ENCODE data around the gene ARMH3. TPM values are rescaled to one million over a fixed set of nuclear protein-coding genes. Genes with fewer than 3 reads are reported as not detected.
A peak's percentile ranks its signal among the peaks of the same experiment; 100 is the strongest.

Gene ARMH3
- total RNA-seq, 1 experiment from 2014 or later: 12.6 TPM

DNA sequence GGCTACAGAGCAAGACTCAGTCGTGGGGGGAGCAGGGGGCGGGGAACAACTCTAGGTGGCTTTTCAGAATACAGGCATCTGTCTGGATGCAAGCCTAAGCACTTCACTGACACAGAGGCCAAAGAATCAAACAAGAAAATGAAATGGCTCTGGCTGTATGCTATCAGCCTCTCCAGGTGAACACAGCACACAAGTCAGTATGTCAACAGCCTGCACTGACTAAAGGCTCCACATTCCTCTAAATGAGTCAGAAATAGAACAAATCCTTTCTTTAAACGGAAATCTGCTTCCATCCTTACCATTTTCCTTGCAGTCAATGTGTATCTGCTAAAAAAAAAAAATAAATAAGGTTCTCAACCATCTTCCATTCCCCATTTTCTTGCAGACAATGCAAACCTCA, 88.3 kb downstream of the ARMH3 start:
- DNase-seq: no peak
- Histone ChIP-seq H3K27me3 (no peaks in the 10 kb centered on the region), H3K36me3 (peaks cover 14% of the 10 kb centered on the region), H3K4me3 (no peak overlapping the region), H3K9me3 (no peaks in the 10 kb centered on the region)

DNA sequence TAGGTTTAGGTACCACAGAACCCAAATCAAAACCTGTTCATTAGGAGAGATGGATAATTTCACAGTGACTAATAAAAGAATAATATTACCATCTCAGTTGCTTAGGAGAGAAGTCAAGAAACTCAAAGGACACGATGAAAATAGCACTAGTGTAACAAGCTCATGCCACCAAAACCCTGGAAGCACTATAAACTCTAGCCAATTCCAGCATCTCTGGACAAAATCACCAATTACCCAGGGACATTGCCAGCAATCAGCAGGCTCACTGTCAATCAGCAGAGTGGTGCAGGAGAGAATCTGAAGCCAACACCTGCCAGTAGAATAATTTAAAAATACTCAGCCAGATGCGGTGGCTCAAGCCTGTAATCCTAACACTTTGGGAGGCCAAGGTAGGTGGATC, 88.9 kb downstream of the ARMH3 start:
- DNase-seq: no peak
- H3K27me3 ChIP-seq: no peaks in the 10 kb centered on the region
- peaks cover 13% of the 10 kb centered on the region for H3K36me3 ChIP-seq
- no peak overlapping the region for H3K4me3 ChIP-seq
- no peaks in the 10 kb centered on the region for H3K9me3 ChIP-seq

DNA sequence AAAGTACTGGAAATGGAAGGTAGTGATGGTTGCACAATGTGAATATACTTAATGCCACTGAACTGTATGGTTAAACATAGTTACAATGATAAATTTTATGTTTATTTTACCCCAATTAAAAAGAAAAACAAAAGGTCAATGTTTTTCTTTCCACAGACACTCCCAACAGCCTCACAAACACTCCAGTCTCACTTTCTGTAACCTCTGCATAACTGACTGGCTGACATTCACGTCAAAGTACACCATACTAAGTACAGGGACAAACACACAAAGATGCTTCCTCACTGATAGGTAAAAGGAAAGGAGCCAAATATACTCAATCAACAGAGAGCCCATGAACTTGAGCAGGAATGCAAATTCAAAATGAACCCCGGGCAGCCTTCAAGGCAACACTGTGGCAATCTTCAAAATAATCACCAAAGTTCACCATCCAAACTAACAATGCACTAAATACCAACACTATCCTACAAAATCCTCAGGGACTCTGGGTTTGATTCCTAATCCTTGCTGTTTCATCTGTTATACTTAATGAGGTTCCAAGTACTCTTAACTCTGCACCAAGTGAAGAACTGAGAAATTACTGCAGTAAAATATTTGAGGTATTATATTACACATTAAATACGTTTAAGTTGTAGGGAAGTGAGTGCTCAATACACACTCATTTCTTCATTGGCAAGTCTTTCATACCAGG, 90.8 kb downstream of the ARMH3 start:
- Histone ChIP-seq H3K27me3 (no peaks in the 10 kb centered on the region), H3K36me3 (peaks cover 10% of the 10 kb centered on the region), H3K4me3 (no peak overlapping the region), H3K9me3 (no peaks in the 10 kb centered on the region)
- no peak for DNase-seq

DNA sequence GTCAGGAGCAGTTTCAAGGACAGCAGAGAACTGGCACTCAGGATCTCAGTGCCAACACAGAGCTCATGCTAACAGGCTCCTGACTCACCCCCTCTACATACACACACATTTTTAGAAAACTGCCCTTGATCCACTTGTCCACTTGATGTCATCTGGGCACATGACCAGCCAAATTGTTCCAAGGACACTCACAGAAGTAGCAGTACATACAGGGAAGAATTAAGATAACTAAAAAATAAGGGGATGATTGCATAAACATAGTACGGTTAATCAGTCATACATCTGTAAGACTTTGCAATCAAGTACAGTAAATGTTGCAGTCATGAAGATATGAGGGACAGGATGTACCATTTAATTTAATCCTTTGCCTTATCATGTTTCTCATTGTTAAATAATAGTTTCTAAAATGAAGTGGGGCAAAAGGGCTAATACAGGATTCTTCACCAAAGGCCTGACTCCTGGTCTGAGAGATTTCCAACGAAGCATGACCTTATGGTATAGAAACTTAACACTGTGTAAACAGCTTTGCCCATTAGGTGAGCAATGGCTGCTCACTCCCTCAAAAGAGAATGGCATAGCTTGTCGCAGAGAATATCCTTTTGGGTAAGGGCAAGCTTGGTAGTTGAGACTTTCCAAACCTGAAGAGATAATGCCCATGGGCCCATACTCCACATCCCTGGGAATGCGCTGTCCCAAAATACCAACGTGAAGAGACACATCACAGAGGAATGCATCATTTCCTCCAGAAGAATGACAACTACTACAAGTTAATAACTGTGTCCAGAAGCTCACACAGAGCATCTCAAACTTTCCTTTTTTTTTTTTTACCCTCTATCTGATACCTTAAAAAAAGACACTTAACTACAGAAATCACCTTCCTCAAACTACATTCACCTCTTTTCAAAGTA, 94.1 kb downstream of the ARMH3 start:
- Histone ChIP-seq H3K36me3 (peaks cover 2% of the 10 kb centered on the region; the same call in 1 of the 2 replicates), H3K27me3 (no peaks in the 10 kb centered on the region), H3K9me3 (no peaks in the 10 kb centered on the region), H3K4me3 (no peak overlapping the region)
- DNase-seq: peak; percentile 54

DNA sequence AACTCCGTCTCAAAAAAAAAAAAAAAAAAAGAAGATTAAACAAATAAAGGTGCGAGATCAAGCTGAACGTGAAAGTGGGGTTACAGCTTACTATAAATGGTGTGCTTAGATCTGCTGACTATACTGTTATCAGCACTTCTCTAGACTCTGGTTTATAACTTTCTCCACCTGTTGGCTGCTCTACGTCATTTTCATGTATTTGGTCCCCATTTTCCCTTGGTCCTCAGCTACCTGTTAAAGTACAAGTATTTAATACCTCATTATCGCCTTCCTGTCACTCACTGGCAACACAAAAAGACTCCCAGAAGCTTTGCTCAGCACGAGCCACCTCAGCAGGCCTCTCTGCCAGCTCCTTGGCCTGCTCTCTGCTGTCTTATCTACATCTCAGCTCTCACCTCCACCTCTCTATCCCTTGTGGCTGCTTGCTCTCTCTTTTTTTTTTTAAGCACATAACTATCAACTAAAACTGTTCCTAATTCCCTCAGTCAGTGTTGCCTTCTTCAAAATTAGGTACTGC, 95.0 kb downstream of the ARMH3 start:
- no peaks in the 10 kb centered on the region for H3K9me3 ChIP-seq
- DNase-seq: no peak
- no peak overlapping the region for H3K4me3 ChIP-seq
- no peaks in the 10 kb centered on the region for H3K27me3 ChIP-seq
- H3K36me3 ChIP-seq: peaks cover 2% of the 10 kb centered on the region; the same call in 1 of the 2 replicates

DNA sequence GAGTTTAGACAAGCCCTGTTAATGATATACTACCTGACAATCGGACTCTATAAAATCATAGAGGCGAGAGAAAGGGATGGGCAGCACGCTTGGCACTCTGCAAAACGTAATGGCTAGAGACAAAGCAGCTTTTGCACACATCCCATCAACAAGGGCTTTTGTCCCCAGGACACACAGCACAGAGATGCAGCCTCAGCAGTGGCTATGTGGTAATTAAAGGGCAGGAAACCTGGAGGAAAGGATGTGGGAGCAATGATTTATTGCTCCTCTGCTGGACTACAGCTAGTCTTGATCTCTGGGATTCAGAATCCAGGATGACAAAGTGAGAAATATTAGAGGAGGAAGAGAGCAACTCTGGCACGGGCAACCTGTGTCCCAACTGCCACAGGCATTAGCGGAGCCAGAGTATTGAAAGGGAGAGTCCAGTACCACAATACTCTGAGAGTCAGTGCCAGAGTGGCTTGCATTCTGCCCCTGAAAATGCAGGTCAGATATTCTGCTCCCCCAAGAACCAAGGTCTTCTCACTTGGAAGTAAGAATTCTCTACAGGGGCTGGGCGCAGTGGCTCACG, 96.5 kb downstream of the ARMH3 start:
- Histone ChIP-seq H3K4me3 (no peak overlapping the region), H3K36me3 (peaks cover 7% of the 10 kb centered on the region), H3K27me3 (no peaks in the 10 kb centered on the region), H3K9me3 (no peaks in the 10 kb centered on the region)
- DNase-seq: no peak

DNA sequence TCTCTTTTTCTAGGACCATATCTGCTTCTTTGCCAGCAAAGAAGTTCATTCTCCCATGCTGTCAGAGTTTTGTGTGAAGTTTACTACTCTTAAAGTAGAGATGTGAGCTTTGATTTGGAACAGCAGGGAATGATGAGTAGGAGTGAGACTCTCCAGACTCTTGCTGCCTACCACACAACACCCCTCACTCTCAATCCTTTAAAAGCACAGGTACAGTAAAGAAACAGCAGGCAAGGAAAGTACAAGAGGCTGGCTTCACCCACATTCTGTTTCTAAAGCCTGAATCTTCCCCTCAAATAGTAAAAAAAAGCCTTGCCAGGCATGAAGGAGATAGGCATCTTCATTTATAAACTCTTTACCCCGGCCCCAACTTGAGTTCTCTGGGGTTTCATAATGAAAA, 97.3 kb downstream of the ARMH3 start:
- Histone ChIP-seq H3K4me3 (no peak overlapping the region), H3K9me3 (no peaks in the 10 kb centered on the region), H3K36me3 (peaks cover 14% of the 10 kb centered on the region), H3K27me3 (no peaks in the 10 kb centered on the region)
- no peak for DNase-seq

DNA sequence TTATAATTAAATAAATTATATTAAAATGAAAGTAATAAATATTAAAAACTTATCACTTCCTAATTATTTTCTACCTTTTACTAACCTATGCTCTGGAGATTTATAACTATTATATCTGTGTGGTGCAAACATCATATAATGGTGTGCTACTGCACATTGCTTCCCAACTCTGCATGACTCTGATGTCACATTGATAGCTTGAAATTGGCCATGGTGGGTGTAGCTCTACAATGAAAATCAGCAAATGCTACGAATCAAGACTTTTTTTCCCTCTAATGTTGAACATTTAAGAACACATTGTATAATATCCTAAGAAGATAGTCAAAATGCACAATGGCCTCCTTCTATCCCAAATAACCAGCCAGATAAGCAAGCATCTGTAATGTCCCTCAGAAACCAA, 99.1 kb downstream of the ARMH3 start:
- Histone ChIP-seq H3K27me3 (no peaks in the 10 kb centered on the region), H3K9me3 (no peaks in the 10 kb centered on the region), H3K4me3 (no peak overlapping the region)

DNA sequence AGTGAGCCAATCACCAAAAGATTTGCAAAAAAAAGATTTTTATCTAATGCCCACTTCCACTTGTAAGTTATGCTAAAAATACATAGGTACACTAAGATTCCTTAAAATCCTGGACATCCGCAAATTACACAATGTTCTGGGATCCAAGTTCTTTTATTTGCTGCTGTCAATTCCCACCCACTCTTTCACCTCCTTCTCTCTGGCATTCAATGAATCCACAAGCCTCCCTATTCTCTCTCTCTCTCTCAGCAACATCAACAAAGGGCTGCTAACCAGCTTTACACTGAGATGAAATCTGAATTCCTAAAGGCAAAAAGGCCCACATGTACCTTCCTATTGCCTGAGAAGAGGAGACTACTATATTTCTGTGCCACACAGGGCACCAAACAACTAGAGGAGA, 99.9 kb downstream of the ARMH3 start:
- DNase-seq: no peak

More for the DNA sequence above, 99.1 kb downstream of the ARMH3 start:
- no peak for DNase-seq
- H3K36me3 ChIP-seq: peaks cover 21% of the 10 kb centered on the region

DNA sequence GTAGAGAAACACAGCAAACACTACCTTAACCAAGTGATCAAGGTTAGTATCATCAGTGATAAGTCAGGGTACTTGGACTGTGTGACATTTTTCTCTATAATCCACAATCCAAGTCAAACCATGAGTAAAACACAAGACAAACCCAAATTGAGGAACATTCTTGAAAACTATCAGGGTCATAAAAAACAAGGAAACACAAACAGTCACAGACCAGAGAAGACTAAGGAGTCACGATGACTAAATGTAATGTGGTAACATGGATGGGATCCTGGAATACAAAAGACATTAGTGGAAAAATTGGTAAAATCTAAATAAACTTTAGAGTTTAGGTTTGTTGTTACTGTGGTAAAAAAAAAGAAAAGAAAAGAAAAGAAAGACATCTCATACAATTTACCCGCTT, 103.8 kb downstream of the ARMH3 start:
- no peaks in the 10 kb centered on the region for H3K27me3 ChIP-seq
- H3K4me3 ChIP-seq: no peak overlapping the region
- peaks cover 6% of the 10 kb centered on the region; the same call in 1 of the 2 replicates for H3K9me3 ChIP-seq
- DNase-seq: no peak
- H3K36me3 ChIP-seq: peaks cover 31% of the 10 kb centered on the region

More for the DNA sequence above, 99.9 kb downstream of the ARMH3 start:
- H3K9me3 ChIP-seq: no peaks in the 10 kb centered on the region
- no peak overlapping the region for H3K4me3 ChIP-seq
- no peaks in the 10 kb centered on the region for H3K27me3 ChIP-seq
- peaks cover 23% of the 10 kb centered on the region for H3K36me3 ChIP-seq

DNA sequence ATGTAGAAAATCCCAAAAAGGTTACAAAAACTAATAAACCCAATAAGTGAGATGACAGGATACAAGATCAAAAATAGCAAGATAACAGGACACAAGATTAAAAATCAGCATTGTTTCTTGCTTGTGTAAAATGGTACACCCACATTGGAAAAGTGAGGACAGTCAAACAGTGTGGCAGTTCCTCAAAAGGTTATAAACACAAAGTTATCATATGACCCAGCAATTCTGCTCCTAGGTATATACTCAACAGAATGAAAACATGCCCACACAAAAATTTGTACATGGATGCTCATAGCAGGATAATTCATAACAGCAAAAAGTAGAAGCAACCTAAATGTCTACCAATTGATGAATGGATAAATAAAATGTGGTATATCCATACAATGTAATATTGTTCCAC, 105.8 kb downstream of the ARMH3 start:
- no peak overlapping the region for H3K4me3 ChIP-seq
- peaks cover 6% of the 10 kb centered on the region; the same call in 1 of the 2 replicates for H3K9me3 ChIP-seq
- H3K36me3 ChIP-seq: peaks cover 29% of the 10 kb centered on the region
- DNase-seq: no peak
- H3K27me3 ChIP-seq: no peaks in the 10 kb centered on the region

DNA sequence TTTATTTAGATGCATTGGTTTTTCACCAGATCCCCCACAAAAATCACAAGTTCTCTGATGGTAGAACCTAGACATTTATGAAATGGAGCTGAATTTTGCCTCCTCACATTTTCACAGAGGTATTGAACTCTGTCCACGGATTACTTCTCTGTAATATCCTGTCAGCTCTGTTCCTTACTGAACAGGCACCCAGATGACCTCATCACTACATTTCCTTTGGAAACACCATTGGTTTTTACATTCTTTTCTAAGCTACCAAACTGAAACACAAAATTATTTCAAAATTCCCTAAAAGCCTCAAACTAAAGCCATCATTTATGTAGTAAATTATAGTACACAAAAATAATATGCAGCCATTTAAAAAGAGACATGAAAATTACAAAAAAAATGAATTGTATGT, 114.1 kb downstream of the ARMH3 start:
- Histone ChIP-seq H3K36me3 (peaks cover 5% of the 10 kb centered on the region; the same call in 1 of the 2 replicates), H3K4me3 (no peak overlapping the region), H3K9me3 (no peaks in the 10 kb centered on the region), H3K27me3 (no peaks in the 10 kb centered on the region)
- no peak for DNase-seq

DNA sequence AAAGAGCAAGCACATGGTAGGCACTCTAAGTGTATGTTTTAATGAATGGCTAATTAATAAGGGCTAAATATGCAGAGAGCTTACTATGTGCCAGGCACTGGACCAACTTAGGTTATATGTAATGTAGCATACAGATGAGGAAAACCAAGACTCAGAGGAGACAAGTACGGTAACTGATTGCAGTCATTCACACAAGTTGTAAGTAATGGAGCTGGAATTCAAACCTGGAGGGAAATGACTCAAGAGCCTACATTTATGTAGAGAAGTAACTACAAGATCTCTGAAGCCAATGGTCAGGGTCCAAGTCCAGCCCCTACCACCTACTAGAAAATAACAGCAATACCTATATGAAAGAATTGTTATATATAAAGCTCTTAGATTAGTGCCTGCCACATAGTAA, 115.1 kb downstream of the ARMH3 start:
- Histone ChIP-seq H3K36me3 (peaks cover 5% of the 10 kb centered on the region; the same call in 1 of the 2 replicates), H3K27me3 (no peaks in the 10 kb centered on the region), H3K9me3 (no peaks in the 10 kb centered on the region), H3K4me3 (no peak overlapping the region)
- DNase-seq: no peak

DNA sequence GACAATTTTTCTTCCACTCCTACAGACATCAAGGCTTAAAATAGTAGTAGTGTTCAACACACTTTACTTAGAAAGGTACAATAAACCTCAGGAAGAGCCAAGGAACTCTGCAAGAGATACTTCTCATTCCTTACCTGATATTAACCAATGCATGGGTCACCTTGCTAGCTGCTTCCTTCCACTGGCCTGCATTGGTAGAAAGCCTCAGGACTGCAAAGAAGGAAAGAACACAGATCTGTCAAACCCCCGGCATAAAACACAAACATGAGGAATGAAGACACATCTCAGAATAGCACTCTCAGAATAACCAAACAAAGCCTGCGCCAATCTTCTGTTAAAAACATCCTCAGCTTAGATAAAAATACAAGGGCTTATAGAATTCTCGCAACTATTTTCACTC, 116.2 kb downstream of the ARMH3 start:
- Histone ChIP-seq H3K27me3 (no peaks in the 10 kb centered on the region), H3K36me3 (peaks cover 5% of the 10 kb centered on the region; the same call in 1 of the 2 replicates), H3K4me3 (no peak overlapping the region), H3K9me3 (no peaks in the 10 kb centered on the region)
- DNase-seq: no peak

DNA sequence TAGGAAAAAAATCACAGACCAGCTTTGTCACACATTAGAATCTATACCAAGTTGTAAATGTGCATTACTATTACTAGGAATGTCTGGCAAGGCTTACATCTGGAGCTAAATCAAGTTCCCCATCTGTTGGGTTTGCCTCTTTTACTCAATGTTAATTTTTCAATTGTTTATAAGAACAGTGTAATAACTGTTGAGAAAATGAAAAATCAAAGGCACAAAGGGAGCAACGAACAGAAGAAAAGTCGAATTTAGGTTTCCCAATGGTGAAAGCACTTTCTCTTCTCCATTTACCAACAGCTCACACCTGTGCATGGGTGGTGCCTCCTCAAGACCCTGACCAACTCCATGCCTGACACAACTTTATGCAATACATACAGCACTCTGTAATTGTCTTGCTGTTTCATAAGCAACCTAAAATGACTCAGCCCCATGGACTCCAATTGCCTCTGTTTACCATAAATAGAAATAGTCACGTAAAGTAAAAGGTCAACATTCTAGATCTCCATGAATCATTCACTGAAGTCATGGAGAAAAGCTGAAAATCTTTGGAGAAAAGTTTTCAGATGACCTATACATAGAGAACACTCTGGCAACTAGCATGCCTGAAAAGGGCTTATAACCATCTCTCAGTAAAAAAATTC, 116.8 kb downstream of the ARMH3 start:
- Histone ChIP-seq H3K27me3 (no peaks in the 10 kb centered on the region), H3K36me3 (peaks cover 5% of the 10 kb centered on the region; the same call in 1 of the 2 replicates), H3K4me3 (no peak overlapping the region), H3K9me3 (no peaks in the 10 kb centered on the region)
- DNase-seq: peak; percentile 52

DNA sequence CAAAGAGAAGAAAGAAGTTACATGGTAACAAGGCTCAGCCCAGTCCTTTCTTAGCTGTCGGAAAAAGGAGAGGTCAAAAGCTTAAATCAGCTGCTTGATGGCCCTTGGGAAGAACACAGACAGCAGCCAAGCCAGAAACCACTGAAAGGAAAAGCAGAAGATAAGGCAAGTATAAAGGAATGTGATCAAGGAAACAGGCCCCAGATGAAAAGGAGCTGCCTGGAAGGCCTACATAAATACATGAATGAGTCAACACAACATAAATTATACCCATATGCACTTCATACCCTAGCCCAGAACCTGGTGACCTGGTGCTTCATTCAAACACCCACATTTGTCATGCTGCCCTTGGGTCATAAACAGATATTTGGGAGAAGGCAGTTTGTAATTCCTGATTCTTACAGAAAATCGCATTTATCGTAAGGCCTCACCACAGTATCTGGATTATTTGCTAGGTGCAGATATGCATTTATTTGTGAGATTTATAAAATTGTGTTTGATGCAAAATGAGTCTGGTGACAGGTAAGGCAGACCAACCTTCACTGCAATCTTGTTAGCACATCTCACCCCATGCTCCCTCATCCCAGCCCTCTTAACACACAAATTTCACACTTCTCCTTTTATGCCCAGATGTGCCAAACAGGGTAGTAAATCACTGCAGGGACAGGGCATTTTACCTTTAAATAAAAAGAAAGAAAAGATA, 117.5 kb downstream of the ARMH3 start:
- Histone ChIP-seq H3K36me3 (peaks cover 5% of the 10 kb centered on the region; the same call in 1 of the 2 replicates), H3K4me3 (no peak overlapping the region)

More for the DNA sequence above, 117.5 kb downstream of the ARMH3 start:
- peak; percentile 71 for DNase-seq
- no peaks in the 10 kb centered on the region for H3K27me3 ChIP-seq
- no peaks in the 10 kb centered on the region for H3K9me3 ChIP-seq
